Measurements from ENCODE around the gene KCTD7.

DNA sequence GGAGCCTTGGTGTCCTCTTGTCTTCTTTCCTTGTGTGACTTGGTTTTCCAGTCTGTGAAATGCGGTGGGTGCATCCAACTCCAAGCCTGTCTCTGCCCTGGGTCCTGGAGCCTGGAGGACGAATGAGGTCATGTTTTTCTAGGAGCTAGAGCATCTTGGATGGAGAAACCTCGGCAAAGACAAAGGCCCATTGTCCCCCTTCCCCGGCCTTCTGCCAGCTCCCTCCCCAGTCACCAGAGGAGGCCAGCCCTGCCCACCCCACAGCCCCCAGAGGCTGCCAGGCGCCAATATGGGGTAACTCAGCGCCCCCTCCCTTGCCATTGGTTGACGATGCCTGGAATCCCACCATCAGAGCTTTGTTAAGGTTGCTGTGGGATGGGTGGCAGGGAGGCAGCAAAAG, 40.4 kb downstream of the KCTD7 start:
- TF ChIP-seq, protein P1, sequence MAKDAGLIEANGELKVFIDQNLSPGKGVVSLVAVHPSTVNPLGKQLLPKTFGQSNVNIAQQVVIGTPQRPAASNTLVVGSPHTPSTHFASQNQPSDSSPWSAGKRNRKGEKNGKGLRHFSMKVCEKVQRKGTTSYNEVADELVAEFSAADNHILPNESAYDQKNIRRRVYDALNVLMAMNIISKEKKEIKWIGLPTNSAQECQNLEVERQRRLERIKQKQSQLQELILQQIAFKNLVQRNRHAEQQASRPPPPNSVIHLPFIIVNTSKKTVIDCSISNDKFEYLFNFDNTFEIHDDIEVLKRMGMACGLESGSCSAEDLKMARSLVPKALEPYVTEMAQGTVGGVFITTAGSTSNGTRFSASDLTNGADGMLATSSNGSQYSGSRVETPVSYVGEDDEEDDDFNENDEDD (CRISPR knock-in tag; IDR thresholded peaks at IDR 0.05; ENCODE audit: borderline replicate concordance), result no peak
- TF ChIP-seq HMG20A (CRISPR knock-in tag; IDR thresholded peaks at IDR 0.05; ENCODE audit: borderline replicate concordance) (no peak), HCFC1 (IDR thresholded peaks at IDR 0.05; ENCODE audit: low read depth, low read length) (no peak), DNMT1 (CRISPR knock-in tag; IDR thresholded peaks at IDR 0.05) (no peak), POLR2A (IDR thresholded peaks at IDR 0.05; ENCODE audit: insufficient read depth in 1 of 2, low read depth in 2 of 2, low read length in 2 of 2) (no peak), ETV5 (CRISPR knock-in tag; IDR thresholded peaks at IDR 0.05; ENCODE audit: borderline replicate concordance) (no peak), CBFB (CRISPR knock-in tag; IDR thresholded peaks at IDR 0.05) (no peak), FLYWCH1 (CRISPR knock-in tag; IDR thresholded peaks at IDR 0.05) (no peak), ZFX (CRISPR knock-in tag; IDR thresholded peaks at IDR 0.05; ENCODE audit: low read depth) (no peak)
- TF ChIP-seq, protein P2, sequence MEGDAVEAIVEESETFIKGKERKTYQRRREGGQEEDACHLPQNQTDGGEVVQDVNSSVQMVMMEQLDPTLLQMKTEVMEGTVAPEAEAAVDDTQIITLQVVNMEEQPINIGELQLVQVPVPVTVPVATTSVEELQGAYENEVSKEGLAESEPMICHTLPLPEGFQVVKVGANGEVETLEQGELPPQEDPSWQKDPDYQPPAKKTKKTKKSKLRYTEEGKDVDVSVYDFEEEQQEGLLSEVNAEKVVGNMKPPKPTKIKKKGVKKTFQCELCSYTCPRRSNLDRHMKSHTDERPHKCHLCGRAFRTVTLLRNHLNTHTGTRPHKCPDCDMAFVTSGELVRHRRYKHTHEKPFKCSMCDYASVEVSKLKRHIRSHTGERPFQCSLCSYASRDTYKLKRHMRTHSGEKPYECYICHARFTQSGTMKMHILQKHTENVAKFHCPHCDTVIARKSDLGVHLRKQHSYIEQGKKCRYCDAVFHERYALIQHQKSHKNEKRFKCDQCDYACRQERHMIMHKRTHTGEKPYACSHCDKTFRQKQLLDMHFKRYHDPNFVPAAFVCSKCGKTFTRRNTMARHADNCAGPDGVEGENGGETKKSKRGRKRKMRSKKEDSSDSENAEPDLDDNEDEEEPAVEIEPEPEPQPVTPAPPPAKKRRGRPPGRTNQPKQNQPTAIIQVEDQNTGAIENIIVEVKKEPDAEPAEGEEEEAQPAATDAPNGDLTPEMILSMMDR (CRISPR knock-in tag; IDR thresholded peaks at IDR 0.05), result no peak
- TF ChIP-seq, protein P3, sequence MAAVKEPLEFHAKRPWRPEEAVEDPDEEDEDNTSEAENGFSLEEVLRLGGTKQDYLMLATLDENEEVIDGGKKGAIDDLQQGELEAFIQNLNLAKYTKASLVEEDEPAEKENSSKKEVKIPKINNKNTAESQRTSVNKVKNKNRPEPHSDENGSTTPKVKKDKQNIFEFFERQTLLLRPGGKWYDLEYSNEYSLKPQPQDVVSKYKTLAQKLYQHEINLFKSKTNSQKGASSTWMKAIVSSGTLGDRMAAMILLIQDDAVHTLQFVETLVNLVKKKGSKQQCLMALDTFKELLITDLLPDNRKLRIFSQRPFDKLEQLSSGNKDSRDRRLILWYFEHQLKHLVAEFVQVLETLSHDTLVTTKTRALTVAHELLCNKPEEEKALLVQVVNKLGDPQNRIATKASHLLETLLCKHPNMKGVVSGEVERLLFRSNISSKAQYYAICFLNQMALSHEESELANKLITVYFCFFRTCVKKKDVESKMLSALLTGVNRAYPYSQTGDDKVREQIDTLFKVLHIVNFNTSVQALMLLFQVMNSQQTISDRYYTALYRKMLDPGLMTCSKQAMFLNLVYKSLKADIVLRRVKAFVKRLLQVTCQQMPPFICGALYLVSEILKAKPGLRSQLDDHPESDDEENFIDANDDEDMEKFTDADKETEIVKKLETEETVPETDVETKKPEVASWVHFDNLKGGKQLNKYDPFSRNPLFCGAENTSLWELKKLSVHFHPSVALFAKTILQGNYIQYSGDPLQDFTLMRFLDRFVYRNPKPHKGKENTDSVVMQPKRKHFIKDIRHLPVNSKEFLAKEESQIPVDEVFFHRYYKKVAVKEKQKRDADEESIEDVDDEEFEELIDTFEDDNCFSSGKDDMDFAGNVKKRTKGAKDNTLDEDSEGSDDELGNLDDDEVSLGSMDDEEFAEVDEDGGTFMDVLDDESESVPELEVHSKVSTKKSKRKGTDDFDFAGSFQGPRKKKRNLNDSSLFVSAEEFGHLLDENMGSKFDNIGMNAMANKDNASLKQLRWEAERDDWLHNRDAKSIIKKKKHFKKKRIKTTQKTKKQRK (IDR thresholded peaks at IDR 0.05; ENCODE audit: low read length), result no peak
- TF ChIP-seq, protein P4, sequence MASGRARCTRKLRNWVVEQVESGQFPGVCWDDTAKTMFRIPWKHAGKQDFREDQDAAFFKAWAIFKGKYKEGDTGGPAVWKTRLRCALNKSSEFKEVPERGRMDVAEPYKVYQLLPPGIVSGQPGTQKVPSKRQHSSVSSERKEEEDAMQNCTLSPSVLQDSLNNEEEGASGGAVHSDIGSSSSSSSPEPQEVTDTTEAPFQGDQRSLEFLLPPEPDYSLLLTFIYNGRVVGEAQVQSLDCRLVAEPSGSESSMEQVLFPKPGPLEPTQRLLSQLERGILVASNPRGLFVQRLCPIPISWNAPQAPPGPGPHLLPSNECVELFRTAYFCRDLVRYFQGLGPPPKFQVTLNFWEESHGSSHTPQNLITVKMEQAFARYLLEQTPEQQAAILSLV (CRISPR knock-in tag; IDR thresholded peaks at IDR 0.05; ENCODE audit: borderline replicate concordance), result no peak
- TF ChIP-seq, protein P5, sequence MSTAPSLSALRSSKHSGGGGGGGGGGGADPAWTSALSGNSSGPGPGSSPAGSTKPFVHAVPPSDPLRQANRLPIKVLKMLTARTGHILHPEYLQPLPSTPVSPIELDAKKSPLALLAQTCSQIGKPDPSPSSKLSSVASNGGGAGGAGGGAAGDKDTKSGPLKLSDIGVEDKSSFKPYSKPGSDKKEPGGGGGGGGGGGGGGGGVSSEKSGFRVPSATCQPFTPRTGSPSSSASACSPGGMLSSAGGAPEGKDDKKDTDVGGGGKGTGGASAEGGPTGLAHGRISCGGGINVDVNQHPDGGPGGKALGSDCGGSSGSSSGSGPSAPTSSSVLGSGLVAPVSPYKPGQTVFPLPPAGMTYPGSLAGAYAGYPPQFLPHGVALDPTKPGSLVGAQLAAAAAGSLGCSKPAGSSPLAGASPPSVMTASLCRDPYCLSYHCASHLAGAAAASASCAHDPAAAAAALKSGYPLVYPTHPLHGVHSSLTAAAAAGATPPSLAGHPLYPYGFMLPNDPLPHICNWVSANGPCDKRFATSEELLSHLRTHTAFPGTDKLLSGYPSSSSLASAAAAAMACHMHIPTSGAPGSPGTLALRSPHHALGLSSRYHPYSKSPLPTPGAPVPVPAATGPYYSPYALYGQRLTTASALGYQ (CRISPR knock-in tag; IDR thresholded peaks at IDR 0.05), result no peak
- TF ChIP-seq, protein P6, sequence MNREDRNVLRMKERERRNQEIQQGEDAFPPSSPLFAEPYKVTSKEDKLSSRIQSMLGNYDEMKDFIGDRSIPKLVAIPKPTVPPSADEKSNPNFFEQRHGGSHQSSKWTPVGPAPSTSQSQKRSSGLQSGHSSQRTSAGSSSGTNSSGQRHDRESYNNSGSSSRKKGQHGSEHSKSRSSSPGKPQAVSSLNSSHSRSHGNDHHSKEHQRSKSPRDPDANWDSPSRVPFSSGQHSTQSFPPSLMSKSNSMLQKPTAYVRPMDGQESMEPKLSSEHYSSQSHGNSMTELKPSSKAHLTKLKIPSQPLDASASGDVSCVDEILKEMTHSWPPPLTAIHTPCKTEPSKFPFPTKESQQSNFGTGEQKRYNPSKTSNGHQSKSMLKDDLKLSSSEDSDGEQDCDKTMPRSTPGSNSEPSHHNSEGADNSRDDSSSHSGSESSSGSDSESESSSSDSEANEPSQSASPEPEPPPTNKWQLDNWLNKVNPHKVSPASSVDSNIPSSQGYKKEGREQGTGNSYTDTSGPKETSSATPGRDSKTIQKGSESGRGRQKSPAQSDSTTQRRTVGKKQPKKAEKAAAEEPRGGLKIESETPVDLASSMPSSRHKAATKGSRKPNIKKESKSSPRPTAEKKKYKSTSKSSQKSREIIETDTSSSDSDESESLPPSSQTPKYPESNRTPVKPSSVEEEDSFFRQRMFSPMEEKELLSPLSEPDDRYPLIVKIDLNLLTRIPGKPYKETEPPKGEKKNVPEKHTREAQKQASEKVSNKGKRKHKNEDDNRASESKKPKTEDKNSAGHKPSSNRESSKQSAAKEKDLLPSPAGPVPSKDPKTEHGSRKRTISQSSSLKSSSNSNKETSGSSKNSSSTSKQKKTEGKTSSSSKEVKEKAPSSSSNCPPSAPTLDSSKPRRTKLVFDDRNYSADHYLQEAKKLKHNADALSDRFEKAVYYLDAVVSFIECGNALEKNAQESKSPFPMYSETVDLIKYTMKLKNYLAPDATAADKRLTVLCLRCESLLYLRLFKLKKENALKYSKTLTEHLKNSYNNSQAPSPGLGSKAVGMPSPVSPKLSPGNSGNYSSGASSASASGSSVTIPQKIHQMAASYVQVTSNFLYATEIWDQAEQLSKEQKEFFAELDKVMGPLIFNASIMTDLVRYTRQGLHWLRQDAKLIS (CRISPR knock-in tag; IDR thresholded peaks at IDR 0.05), result no peak

Measured in HepG2 (cell line).